AG09309 (cell line): ENCODE data around the gene EN2.
"Not testable (repeated sequence)": the region's sequence is repeated elsewhere in the genome, so short reads cannot be mapped to it uniquely, and the experiment has no call there.

Source experiments
- DNase-seq: peaks from one replicate; pipeline ENCODE4 v3.0.0-alpha.2; 2010; ENCODE audit warnings: low read depth
- H3K4me3 ChIP-seq: 2 replicates; pipeline ENCODE4 v1.5.1; 2011; ENCODE audit warnings: mild to moderate bottlenecking, low read depth, low read length, moderate library complexity; ENCODE audit not compliant: control insufficient read depth
- CTCF ChIP-seq: IDR thresholded peaks from 2 replicates; pipeline ENCODE4 v1.5.1; 2011; ENCODE audit warnings: mild to moderate bottlenecking, low read depth, low read length, inconsistent platforms; ENCODE audit not compliant: insufficient read depth, control insufficient read depth; ENCODE audit errors: missing control alignments

The EN2 gene

DNA sequence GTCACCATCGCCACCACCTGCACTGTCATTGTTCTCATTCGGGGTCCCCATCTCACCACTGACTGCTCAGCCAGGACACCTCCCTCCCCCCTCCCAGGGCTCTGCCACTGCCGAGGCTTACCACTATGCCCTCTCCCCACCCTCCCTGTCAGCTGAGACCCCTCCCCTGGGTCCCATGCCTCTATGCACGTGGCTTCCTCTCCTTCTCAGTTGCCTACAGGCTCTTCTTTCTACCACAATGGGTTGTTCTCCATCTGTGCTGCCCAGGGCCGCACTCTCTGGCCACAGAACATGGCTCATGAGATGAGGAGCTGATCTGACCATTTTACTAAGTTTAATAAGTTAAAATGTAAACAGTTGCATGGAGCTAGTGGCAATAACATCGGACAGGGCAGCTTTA is 16.1 kb upstream of the EN2 start:
- H3K4me3 ChIP-seq = no peak overlapping the region
- no peak for TF ChIP-seq CTCF
- no peak for DNase-seq

- H3K4me3 ChIP-seq = no peak overlapping the region
- TF ChIP-seq CTCF = no peak
- no peak for DNase-seq
Measured at GRCh38 chr7:155444746-155445145, 13.2 kb upstream of the EN2 start.

- DNase-seq, H3K4me3 ChIP-seq: not testable (repeated sequence)
Measured at GRCh38 chr7:155445606-155446005, 12.3 kb upstream of the EN2 start.

DNA sequence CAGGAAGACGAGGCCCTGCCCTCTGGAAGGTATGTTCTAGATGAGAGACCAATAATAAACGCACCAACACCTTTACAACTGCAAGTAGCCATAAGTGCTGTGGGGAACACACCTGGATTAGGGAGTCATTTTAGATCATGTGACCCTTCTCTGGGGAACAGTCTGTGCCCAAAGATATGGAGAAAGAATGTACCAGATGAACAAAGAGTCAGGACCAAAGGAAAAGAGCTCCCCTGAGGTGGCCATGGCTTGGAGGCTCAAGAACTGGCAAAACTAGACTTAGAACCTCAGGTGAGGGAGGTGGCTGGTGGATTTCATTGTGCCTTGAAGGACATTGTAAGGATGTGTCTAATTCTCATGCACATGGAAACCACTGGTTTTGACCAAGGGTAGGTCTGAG is 10.3 kb upstream of the EN2 start:
- TF ChIP-seq CTCF = no peak
- no peak for DNase-seq
- H3K4me3 ChIP-seq = no peak overlapping the region

DNA sequence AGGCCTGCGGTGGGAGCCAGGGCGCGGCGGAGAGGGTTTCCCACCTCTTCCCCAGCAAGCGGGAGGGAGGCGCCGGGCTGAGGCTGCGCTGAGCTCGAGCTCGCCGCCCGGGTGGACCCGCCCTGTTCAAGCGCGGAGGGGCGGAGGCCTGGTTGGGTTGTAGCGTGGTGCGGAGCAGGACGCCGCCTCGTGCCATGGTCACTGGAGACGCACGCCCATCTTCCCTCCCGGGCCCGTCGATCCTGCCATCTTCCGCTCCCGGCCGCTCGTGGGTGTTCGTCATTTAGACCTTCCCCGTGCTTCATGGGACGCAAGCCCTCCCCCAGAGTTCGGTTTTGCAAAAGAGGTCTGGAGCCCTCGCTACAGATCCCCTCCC is 9.3 kb upstream of the EN2 start:
- TF ChIP-seq CTCF = no peak
- no peak for DNase-seq
- no peak overlapping the region for H3K4me3 ChIP-seq

DNA sequence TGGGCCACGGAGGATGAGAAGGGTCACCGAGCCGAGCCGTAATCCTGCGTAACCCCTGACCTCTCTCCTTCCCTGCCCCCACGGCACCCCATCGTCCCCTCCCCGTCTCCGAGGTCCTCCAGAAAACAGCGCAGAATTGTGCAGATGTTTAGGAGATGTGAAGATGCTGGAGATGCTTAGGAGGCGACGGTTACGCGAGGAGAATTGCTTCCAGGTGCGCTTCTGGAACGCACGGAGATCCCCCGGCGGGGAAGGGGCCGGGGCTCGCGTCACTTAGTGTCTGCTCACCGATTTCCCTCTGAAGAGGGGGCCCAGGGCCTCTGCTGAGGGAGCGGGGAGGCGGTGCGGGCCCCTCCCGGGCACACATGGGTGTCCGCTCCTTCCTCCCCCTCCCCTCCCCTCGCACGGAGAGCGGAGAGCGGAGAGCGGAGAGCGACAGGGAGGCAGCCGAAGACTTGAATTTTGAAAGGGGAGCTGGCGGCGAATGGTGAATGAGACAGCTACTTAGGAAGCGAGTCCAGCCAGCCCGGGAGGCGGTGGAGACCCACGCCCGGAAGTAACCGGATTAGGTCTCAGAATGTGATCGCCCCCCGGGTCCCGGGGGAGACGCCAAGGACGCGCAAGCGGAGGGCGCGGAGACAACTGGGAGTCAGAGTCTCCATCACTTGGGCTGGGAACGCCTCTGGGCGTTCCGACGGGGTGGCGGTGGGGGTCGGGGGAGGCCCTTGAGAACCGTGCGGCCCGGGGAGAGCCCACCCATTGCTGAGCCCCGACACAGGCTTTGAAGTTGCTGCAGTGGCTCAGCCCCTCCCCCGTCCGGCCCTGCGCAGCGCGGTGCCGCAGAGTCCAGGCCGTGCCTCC is 8.7 kb upstream of the EN2 start:
- DNase-seq = no peak
- TF ChIP-seq CTCF = no peak
- no peak overlapping the region for H3K4me3 ChIP-seq

GRCh38 chr7:155449869-155450557 is 7.9 kb upstream of the EN2 start:
- no peak for TF ChIP-seq CTCF
- no peak for DNase-seq

More at GRCh38 chr7:155449869-155450557, 7.9 kb upstream of the EN2 start:
- no peak overlapping the region for H3K4me3 ChIP-seq
